Fibroblast of peridontal ligament (primary cell): Measurements from ENCODE around the gene PACS1.
A peak's percentile ranks its signal among the peaks of the same experiment; 100 is the strongest.

Experiments
- DNase-seq: peaks from one replicate; pipeline ENCODE4 v3.0.0-alpha.2; 2010; ENCODE audit errors: extremely low read depth

PACS1 gene

DNA sequence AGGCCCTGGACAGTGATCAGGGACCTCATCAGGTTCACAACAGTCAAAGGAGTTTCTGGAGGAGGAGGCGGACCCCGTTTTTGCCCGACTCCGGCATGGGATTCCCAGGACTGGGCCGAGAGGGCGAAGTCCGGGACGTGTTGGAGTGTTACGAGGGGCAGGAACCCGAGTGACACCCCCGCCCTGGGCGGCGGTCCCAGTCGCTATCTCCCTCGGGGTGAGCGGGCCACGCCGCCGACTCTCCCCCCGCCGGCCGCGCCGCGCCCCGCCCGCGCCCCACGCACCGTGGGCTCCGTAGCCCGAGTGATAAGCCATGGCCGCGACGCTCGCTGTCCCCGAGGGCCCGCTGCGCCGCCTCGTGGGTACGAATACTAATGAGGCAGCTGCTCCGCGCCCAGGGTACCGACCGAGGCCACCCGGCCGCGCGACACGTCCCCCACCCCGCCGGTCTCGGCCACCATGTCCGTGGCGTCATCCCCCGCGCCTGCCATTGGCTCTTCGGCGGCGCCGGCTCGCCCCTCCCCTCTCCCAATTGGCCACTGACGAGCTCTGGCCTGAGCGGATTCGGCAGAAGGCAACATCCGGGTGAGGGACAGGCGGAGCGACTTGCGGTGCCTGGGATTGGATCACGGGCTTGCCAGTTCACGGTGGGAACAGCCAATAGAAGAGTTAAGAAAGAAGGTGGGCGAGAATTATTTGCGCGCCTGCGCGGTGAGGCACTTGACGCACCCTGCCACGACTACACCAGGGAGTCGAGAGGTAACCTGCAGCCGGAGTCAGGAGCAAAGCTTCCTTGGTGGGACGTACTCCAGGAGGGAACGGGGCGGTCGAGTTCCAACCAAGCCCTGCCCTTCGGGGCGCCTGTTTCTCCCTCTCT is 218.8 kb downstream of the PACS1 start, which contains the start of gene YIF1A:
YIF1A (minus strand) TSS at position 473 of the 877 bp plus-strand sequence; CDS start at position 315, 158 bp downstream.
- DNase-seq, result peak; percentile 99

DNA sequence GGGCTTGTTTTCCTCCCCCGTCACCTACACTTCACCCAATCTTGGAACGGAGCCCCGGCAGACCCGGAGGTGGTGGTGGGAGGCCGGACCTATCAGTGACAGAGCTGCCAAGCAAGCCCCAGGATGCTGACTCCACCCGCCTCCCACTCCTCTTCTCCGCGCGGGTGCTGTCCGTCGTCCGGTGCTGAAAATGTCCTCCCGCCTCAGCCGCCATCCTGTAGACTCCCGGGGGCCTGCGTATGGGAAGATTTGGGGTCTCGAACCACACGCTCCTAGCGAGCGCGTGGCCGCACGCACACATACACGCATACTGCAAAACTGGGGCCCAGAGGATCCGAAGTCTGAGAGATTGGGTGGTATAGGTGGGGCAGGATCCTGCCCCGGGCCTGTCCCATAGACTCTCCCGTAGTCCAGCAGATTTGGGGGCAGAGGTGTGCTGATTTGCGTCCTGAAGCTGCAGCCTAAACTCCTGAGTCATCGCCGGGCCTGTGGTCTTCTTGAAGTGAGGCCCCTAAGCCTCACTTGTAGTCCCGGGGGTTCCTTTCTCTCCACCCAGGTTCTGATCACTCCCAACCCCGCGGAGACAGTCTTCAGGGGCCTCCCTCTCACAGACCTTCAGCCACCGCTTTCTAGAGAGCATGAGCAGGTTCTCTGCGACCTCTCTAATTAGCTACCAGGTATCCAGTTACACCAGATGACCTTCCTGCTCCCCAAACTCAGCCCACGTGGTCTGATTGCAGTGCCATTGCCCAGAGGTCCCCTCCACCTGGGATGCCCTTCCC is 219.7 kb downstream of the PACS1 start:
- no peak for DNase-seq

DNA sequence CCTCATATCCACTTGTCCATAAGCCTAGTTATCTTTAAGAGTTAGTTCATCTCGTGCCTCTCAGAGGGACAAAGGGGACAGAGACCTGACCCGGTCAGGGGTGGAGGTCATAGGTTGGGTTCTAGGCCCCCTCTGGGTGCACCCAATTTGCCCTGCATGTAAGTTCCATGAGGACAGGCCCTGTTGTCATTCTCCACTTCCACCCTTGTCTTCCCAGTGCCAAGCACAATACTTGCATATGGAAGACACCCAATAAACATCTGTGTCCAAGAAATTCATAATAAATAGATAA is 220.2 kb downstream of the PACS1 start:
- DNase-seq, result no peak

DNA sequence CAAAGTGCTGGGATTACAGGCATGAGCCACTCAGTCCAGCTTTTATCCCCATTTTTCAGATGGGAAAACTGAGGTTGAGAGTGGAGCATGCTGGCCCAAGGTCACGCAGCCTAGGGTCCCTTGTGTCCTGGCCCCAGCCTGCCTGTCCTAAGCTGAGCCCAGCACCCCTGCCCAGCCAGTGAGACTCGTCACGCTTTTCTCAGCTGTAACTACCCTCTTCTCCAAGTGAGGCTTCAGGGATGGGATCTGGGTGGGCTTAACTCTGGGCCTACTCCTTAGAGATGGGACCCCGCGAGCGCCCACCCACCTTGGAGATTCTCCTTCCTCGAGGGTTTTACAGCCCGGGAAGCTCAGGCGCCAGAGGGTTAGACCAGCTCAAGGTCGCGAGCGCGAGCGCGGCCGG is 221.2 kb downstream of the PACS1 start:
- DNase-seq, result no peak

DNA sequence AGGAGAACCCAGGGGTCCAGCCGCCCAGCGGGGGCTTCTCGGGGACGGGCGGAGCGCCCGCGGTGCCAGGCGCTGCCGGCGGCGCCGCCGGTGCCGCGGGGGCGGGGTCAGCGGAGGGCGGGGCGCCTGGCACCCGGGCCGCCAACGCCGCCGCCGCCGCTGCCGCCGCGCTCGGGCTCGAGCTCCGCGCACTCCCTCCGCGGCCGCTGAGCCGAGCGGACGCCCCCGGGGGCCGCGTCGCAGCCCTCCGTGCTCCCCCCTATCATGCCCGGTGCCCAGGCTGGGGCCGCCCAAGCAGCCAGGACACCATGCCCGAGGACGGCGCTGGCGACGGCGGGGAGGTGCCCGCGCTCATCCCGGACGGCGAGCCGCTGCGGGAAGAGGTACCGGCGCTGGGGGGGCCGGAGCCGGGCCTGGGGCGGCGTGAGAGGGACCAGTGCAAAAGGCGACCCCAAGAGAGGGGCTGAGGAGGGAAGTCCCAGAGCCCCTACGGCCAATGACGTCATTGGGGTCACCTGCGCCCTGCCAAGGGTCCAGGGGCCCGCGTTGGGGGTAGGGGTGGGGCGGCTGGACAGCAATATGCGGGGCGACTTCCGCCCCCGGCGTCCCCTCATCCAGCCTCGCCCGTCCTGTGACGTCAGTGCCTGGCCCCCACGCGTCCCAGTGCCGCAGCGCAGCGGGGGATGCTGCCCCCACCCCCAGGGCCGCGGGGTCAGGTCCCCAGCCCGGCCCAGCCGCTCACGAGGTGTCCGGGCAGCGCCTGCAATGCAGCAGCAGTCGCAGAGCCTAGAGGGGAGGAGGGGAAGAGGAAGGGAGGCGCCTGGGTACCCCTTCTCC is 221.9 kb downstream of the PACS1 start, which contains the start of gene TMEM151A:
TMEM151A (plus strand) TSS at position 189 of the 837 bp plus-strand sequence; CDS start at position 309, 120 bp downstream.
- DNase-seq, result no peak

DNA sequence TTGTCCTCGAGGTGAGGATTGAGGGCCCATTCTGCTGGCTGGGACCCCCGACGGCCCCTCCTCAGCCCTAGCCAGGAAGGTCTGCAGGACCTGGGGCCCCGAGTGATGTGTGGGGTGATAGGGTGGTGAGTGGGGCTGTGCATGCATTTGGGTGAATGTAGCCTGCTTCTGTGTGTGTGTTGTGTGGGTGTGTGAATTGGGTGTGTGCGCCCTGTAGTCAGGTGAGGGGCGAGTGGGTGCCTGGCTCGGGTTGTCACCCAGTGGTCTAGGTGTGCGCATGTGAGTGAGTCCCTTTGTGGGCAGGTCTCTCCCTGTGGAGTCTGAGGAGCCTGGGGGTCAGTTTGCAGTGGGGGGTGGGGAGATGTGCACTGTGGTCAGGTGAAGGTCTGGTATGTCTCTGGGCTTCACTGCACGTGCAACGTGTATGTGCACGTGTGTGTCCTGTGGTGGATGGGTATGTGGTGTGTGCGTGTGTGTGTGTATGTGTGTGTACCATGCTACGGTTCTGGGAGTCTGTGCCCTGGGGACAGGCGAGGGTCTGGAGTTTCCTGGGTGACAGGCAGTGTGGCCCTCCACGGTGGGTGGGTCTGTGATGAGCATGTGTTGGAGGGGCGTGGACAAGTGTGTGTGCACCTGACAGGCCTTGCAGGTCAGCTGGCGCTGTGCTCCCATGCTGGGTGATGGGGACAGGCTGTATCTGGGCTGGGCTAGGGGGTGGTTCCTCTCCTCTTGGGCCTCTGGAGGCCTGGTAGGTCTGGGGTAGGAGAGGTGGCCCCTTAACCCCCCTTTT is 222.7 kb downstream of the PACS1 start:
- no peak for DNase-seq

DNA sequence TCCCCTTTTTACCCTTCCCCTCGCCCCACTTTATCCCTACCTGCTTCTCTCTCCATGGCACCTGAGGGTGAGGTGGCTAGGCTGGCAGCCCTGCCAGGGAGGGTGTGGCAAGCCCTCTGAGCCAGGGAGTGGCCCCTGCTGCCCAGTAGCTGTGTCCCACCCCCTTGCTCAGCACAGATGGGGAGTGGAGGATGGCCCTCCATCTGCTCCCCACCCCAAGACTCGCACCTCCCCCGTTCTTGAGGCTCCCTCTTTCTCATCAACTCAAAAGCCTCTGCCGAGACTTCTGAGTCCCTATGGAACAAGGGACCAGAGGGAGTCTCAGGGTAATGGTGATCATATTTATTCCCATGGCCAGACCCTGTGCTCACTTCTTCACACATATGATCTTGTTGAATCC is 223.3 kb downstream of the PACS1 start:
- DNase-seq, result no peak

DNA sequence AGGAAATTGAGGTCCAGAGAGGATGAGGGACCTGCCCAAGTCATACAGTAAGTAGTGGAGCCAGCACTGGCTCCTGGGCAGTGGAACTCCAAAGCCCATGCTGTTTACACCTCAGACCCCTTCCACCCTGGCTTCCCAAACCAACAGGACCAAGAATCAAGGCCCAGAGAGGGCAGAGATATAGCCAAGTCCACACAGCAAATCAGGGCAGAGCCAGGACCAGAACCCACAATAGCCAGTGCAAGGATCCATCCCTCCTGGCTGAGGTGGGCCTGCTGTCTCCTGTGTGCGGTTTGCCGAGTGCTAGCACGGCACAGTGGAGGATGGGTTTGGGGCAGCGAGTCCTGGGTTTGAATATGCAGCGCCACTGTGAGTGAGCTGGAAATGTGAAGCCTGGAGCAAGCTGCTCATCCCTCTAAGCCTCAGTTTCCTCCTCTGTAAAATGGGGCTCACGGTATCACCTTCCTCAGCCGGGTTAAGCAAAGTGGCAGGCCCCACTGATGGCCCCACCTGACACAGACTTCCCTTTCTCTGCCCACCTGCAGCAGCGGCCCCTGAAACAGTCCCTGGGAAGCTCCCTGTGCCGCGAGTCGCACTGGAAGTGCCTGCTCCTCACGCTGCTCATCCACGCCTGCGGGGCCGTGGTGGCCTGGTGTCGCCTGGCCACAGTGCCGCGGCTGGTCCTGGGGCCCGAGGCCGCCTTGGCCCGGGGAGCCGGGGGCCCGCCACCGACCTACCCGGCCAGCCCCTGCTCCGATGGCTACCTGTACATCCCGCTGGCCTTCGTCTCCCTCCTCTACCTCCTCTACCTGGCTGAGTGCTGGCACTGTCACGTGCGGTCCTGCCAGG is 223.9 kb downstream of the PACS1 start:
- DNase-seq, result no peak
